Heart left ventricle (tissue), 16 donors: ENCODE results near the gene CRYL1. TPM values are rescaled to one million over a fixed set of nuclear protein-coding genes. Genes with fewer than 3 reads are reported as not detected.

Experiments used
- ATAC-seq, 4 donors: fragments of 200-7000 bp; cut with Tn5 transposase; one replicate each; pipeline ENCODE4 v1.9.1; 2020 to 2022; ENCODE audit warnings: moderate library complexity in 4 of 4, mild to moderate bottlenecking in 3 of 4, moderate number of reproducible peaks in 1 of 4
- DNase-seq, 5 donors: peaks; one replicate each; pipeline ENCODE4 v3.0.0-alpha.2; 2020
- H3K27ac ChIP-seq, 12 donors: fragments of 200-600 bp; sonication (generic) in 4 of 12; one replicate each; pipeline versions ENCODE4 v1.5.0 to v1.8.0; 2016 to 2022; ENCODE audit warnings: mild to moderate bottlenecking in 2 of 12
- H3K27me3 ChIP-seq, 9 donors: fragments of 200-600 bp; sonication (generic) in 2 of 9; one replicate each; pipeline versions ENCODE4 v1.5.1 to v1.8.0; 2016 to 2022; ENCODE audit warnings: mild to moderate bottlenecking in 3 of 9
- H3K36me3 ChIP-seq, 9 donors: fragments of 200-600 bp; sonication (generic) in 2 of 9; one replicate each; pipeline versions ENCODE4 v1.5.0 to v1.8.0; 2018 to 2022; ENCODE audit warnings: mild to moderate bottlenecking in 2 of 9
- H3K4me1 ChIP-seq, 12 donors: fragments of 200-600 bp; sonication (generic) in 4 of 12; one replicate each; pipeline versions ENCODE4 v1.5.0 to v1.8.0; 2016 to 2022; ENCODE audit warnings: mild to moderate bottlenecking in 3 of 12
- H3K4me3 ChIP-seq, 12 donors: fragments of 200-600 bp; sonication (generic) in 4 of 12; one replicate each; pipeline versions ENCODE4 v1.5.0 to v1.8.0; 2017 to 2022; ENCODE audit warnings: mild to moderate bottlenecking in 9 of 12, moderate library complexity in 4 of 12
- H3K9me3 ChIP-seq, 12 donors: fragments of 200-600 bp; sonication (generic) in 4 of 12; one replicate each; pipeline versions ENCODE4 v1.5.0 to v1.8.0; 2016 to 2022; ENCODE audit warnings: mild to moderate bottlenecking in 1 of 12
- CTCF ChIP-seq, 12 donors: fragments of 200-600 bp; sonication (generic) in 4 of 12; IDR thresholded peaks; one replicate each; pipeline versions ENCODE4 v1.5.0 to v1.8.0; 2018 to 2022; ENCODE audit warnings: antibody characterized with exemption in 12 of 12, mild to moderate bottlenecking in 5 of 12
- POLR2A ChIP-seq, 2 donors: fragments of 450-650 bp; IDR thresholded peaks; one replicate each; pipeline ENCODE4 v1.6.1; 2017; ENCODE audit warnings: antibody characterized with exemption in 2 of 2, mild to moderate bottlenecking in 2 of 2, moderate library complexity in 2 of 2
- WGBS, 4 donors: extraction: QIAGEN DNeasy Blood & Tissue Kit in 2 of 4; methylation state at CpG; one replicate each; pipeline versions ENCODE4 v1.1.5 to v1.1.7; 2013 to 2018; 5-methylcytosine and 5-hydroxymethylcytosine counted together
- intact Hi-C, 10 donors: fragments of 100-400 bp; cut with DNase I; formaldehyde crosslinking; loops; one replicate each; pipeline versions ENCODE4 v1.11.1 to v1.14.2; 2022
- polyA plus RNA-seq, 2 donors: library from polyadenylated mRNA; stranded (reverse); fragments of 200-250 nt; gene quantifications; one replicate each; pipeline ENCODE4 v1.2.3, GENCODE V29; 2013
- total RNA-seq, 9 donors: library from RNA; depleted of rRNA in 2 of 9; stranded (reverse); fragments of >200 nt in 2 of 9; fragmentation: NEBNext Ultra II Directional in 3 of 9; extraction: Animal tissue kit (Norgen Biotek cat#: 25700) in 3 of 9; gene quantifications; one replicate each; pipeline versions ENCODE4 v1.1.0 to v1.2.4, GENCODE V29; 2016 to 2023
- donor health status: ischemic (EF 13 %, LVEDD 7.1; RV severe dilation, severe dysfunction).
- donor health status: healthy with polysubstance abuse.
- donor health status: DM: no; HTN: yes; CAD: no.
- donor health status: DM: no; HTN: no; CAD: no.
- donor health status: ischemic (EF 25% LVEDD 6.9; RV normal size, moderate dysfunction).
- donor health status: ischemic (EF 25% LVEDD 5.7; RV mildly dilated, moderate dysfunction).
- donor health status: healthy.
- donor health status: DM: yes; HTN: yes; CAD: no.
- donor health status: ischemic (EF 35%, LVEDD 5.7; RV mildly dilated, moderate dysfunction).
- donor health status: nonischemic (EF 11% LVEDD 7.7; RV severe dilation, severe dysfunction).
- donor health status: DM: yes; HTN: yes; CAD: no.
- donor health status: PGD.
- donor health status: ischemic (EF 29% LVEDD 5.4; RV normal size, mild dysfunction).
- donor health status: nonischemic (EF 23%, LVEDD 6.1; RV moderate dilation, normal function).

The CRYL1 gene
- total and polyA plus RNA-seq, 11 donors: 10.7 to 36.5 (median 20.9) TPM

GRCh38 chr13:20388184-20388583, 137.5 kb downstream of the CRYL1 start:
- DNase-seq: no peak
- Histone ChIP-seq H3K27ac (peak overlapping the region in 6 of 12 donors; percentile 18 to 64 (median 30)), H3K4me1 (peaks cover 0 to 7% (median 0%) of the 10 kb centered on the region in 12 donors), H3K36me3 (no peaks in the 10 kb centered on the region), H3K27me3 (no peaks in the 10 kb centered on the region), H3K4me3 (no peak overlapping the region), H3K9me3 (no peaks in the 10 kb centered on the region)
- WGBS, 4 donors: 92 to 94% (median 93%) methylated on average over 2 of the region's 2 CpGs
- intact Hi-C loops: no loop called here
- no peak for TF ChIP-seq CTCF (IDR thresholded peaks at IDR 0.05)
- TF ChIP-seq POLR2A (IDR thresholded peaks at IDR 0.05): no peak
- peak in 2 of 4 donors; percentile 27 to 28 for ATAC-seq

DNA sequence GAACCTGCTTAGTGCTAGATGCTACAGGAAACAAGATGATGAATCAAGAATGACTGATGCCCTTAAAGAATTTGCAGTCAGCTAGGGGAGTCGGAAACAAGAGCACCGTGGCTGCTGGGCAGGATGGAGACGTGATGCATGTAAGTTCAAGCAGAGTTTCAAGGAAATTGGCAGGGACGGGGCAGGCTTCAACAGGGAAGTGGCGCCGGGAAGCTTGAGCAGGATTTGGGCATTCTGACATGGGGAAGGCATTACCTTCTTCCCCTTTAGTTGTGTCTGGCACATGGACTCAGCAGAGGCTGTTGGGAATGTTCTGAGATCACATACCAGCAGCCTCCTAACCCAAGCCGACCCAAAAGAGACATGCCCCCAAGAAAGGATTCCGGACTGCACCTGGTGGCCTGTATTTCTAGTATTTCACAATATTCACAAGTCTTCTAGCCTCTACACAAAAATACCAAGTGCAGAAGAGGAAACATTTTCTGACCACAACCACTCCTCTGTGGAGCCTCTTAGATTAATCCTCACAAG, 138.2 kb downstream of the CRYL1 start:
- Histone ChIP-seq H3K4me3 (no peak overlapping the region), H3K9me3 (no peaks in the 10 kb centered on the region), H3K4me1 (peaks cover 0 to 7% (median 0%) of the 10 kb centered on the region in 12 donors), H3K27me3 (no peaks in the 10 kb centered on the region), H3K27ac (peak overlapping the region in 2 of 12 donors; percentile 22 to 64), H3K36me3 (no peaks in the 10 kb centered on the region)
- no peak for DNase-seq
- ATAC-seq: no peak
- intact Hi-C loops: no loop called here
- TF ChIP-seq CTCF (IDR thresholded peaks at IDR 0.05) (no peak), POLR2A (IDR thresholded peaks at IDR 0.05) (no peak)
- 71 to 75% (median 73%) methylated on average over 8 of the region's 8 CpGs for WGBS, 4 donors

DNA sequence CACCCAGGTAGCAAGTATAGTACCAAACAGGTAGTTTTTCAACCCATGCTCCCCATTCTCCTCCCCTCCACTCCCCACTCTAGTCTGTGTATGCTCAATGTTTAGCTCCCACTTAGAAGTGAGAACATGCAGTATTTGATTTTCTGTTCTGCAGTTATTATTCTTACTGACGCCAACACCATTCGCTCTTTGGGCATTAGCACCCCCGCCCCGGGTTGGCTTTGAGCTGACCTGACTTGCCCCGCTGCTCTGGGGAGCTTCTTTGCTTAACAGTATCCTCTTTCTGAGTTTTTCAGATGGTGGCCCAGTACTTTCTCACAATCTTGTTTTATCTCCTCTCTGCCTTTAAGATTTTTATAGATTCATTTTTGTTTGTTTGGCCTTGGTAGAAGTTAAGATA, 138.7 kb downstream of the CRYL1 start:
- ATAC-seq: no peak
- no peak for TF ChIP-seq POLR2A (IDR thresholded peaks at IDR 0.05)
- no peak for TF ChIP-seq CTCF (IDR thresholded peaks at IDR 0.05)
- DNase-seq: no peak
- intact Hi-C loops: no loop called here
- Histone ChIP-seq H3K27ac (no peak overlapping the region), H3K36me3 (no peaks in the 10 kb centered on the region), H3K27me3 (no peaks in the 10 kb centered on the region), H3K4me1 (peaks cover 0 to 7% (median 0%) of the 10 kb centered on the region in 12 donors), H3K4me3 (no peak overlapping the region), H3K9me3 (no peaks in the 10 kb centered on the region)
- WGBS, 4 donors: 89 to 96% (median 94%) methylated on average over 5 of the region's 5 CpGs

DNA sequence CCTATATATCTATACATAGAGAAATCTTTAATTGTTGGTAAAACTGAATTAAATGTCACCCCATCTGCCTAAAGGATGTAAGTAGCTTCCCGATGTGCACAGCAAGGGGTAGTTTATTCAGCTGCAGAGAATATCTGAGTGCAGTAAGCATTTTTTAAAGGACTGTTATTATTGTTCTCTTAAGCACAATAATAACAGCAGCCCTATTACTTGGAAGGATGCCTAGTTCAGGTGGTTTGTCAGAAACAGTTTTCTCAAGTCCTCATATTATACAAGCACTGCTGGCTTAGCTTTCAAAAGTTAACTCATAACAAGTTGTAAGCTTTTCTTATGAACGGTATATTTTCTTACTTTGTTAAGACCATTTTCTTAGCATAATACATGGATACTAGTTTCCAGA, 142.6 kb downstream of the CRYL1 start:
- H3K9me3 ChIP-seq: no peaks in the 10 kb centered on the region
- no peak for DNase-seq
- no peaks in the 10 kb centered on the region for H3K36me3 ChIP-seq
- WGBS, 4 donors: 74 to 83% (median 80%) methylated on average over 2 of the region's 2 CpGs
- ATAC-seq: no peak
- H3K27me3 ChIP-seq: no peaks in the 10 kb centered on the region
- intact Hi-C loops: no loop called here
- H3K4me1 ChIP-seq: peaks cover 0 to 2% (median 0%) of the 10 kb centered on the region in 12 donors
- H3K27ac ChIP-seq: no peak overlapping the region
- no peak overlapping the region for H3K4me3 ChIP-seq
- TF ChIP-seq CTCF (IDR thresholded peaks at IDR 0.05) (no peak), POLR2A (IDR thresholded peaks at IDR 0.05) (no peak)
